DND-41 (cell line): ENCODE results near the gene FAAH.

Source experiments
- ATAC-seq: fragments of 200-7000 bp; cut with Tn5 transposase; 3 replicates; pipeline ENCODE4 v1.9.1; 2021; ENCODE audit warnings: low read depth; ENCODE audit not compliant: insufficient read depth
- DNase-seq: peaks from one replicate; pipeline ENCODE4 v3.0.0-alpha.2; 2020
- H2AFZ ChIP-seq: 2 replicates; pipeline ENCODE4 v1.6.0; 2012; ENCODE audit warnings: low read depth, low read length
- H3K27ac ChIP-seq: 2 replicates; pipeline ENCODE4 v1.5.1; 2012; ENCODE audit warnings: low read length, inconsistent platforms
- H3K27me3 ChIP-seq: fragments of 200-600 bp; sonication (generic); 2 replicates; pipeline ENCODE4 v1.6.0; 2012; ENCODE audit warnings: low read length, mild to moderate bottlenecking, inconsistent platforms; ENCODE audit not compliant: insufficient read depth, poor library complexity
- H3K36me3 ChIP-seq: 2 replicates; pipeline ENCODE4 v1.5.1; 2012; ENCODE audit warnings: low read length, inconsistent platforms; ENCODE audit not compliant: insufficient read depth
- H3K4me1 ChIP-seq: 2 replicates; pipeline ENCODE4 v1.5.1; 2012; ENCODE audit warnings: mild to moderate bottlenecking, low read length; ENCODE audit not compliant: insufficient read depth
- H3K4me2 ChIP-seq: 2 replicates; pipeline ENCODE4 v1.6.0; 2012; ENCODE audit warnings: mild to moderate bottlenecking, moderate library complexity, low read length, inconsistent platforms; ENCODE audit not compliant: insufficient read depth
- H3K4me3 ChIP-seq, 2 experiments: fragments of 200-600 bp in 1 of 2; shearing (Covaris generic) in 1 of 2; 2 replicates each; pipeline ENCODE4 v1.5.1; 2012 to 2016; ENCODE audit warnings: inconsistent platforms in 2 of 2, low read length in 2 of 2, mild to moderate bottlenecking in 2 of 2, low read depth in 1 of 2, moderate library complexity in 1 of 2
- H3K79me2 ChIP-seq: 2 replicates; pipeline ENCODE4 v1.6.0; 2012; ENCODE audit warnings: low read length, inconsistent platforms; ENCODE audit not compliant: insufficient read depth
- H3K9ac ChIP-seq: 2 replicates; pipeline ENCODE4 v1.6.0; 2012; ENCODE audit warnings: low read depth, mild to moderate bottlenecking, inconsistent platforms, low read length, moderate library complexity
- H3K9me3 ChIP-seq: 2 replicates; pipeline ENCODE4 v1.5.1; 2012; ENCODE audit warnings: low read length, moderate library complexity, mild to moderate bottlenecking, inconsistent platforms; ENCODE audit not compliant: insufficient read depth, severe bottlenecking
- H4K20me1 ChIP-seq: 2 replicates; pipeline ENCODE4 v1.6.0; 2012; ENCODE audit warnings: low read length; ENCODE audit not compliant: insufficient read depth
- CTCF ChIP-seq: IDR thresholded peaks from 2 replicates; pipeline ENCODE4 v1.5.1; 2012; ENCODE audit warnings: borderline replicate concordance, low read length, moderate library complexity, mild to moderate bottlenecking; ENCODE audit not compliant: poor library complexity, severe bottlenecking; ENCODE audit errors: extremely low read depth
- EZH2 ChIP-seq: IDR thresholded peaks from 3 replicates; pipeline ENCODE4 v1.6.1; 2012; ENCODE audit warnings: borderline replicate concordance, low read depth, mild to moderate bottlenecking, moderate library complexity, low read length, inconsistent platforms; ENCODE audit not compliant: severe bottlenecking

FAAH gene

GRCh38 chr1:46427541-46427940, 33.4 kb downstream of the FAAH start:
- Histone ChIP-seq H3K27ac (no peak overlapping the region), H4K20me1 (no peaks in the 10 kb centered on the region; the same call in 1 of the 2 replicates), H2AFZ (no peak overlapping the region), H3K79me2 (no peaks in the 10 kb centered on the region), H3K9me3 (no peaks in the 10 kb centered on the region), H3K27me3 (peaks cover 4% of the 10 kb centered on the region), H3K9ac (no peak overlapping the region), H3K36me3 (no peaks in the 10 kb centered on the region), H3K4me3 (no peak overlapping the region), H3K4me1 (no peaks in the 10 kb centered on the region), H3K4me2 (no peak overlapping the region)
- no peak for ATAC-seq
- TF ChIP-seq EZH2 = no peak
- no peak for TF ChIP-seq CTCF
- no peak for DNase-seq

GRCh38 chr1:46429436-46429835, 35.3 kb downstream of the FAAH start:
- TF ChIP-seq CTCF (no peak), EZH2 (no peak)

GRCh38 chr1:46431695-46432094, 37.6 kb downstream of the FAAH start:
- TF ChIP-seq EZH2 (no peak), CTCF (no peak)
- no peak for ATAC-seq

More at GRCh38 chr1:46429436-46429835, 35.3 kb downstream of the FAAH start:
- Histone ChIP-seq H3K27ac (no peak overlapping the region), H3K4me1 (no peaks in the 10 kb centered on the region), H3K4me2 (no peak overlapping the region), H3K9ac (no peak overlapping the region), H3K27me3 (peaks cover 4% of the 10 kb centered on the region), H3K4me3 (no peak overlapping the region), H3K9me3 (no peaks in the 10 kb centered on the region), H3K79me2 (no peaks in the 10 kb centered on the region), H3K36me3 (no peaks in the 10 kb centered on the region), H4K20me1 (no peaks in the 10 kb centered on the region; the same call in 1 of the 2 replicates), H2AFZ (no peak overlapping the region)
- DNase-seq (no peak), ATAC-seq (no peak)

GRCh38 chr1:46432781-46433327, 38.7 kb downstream of the FAAH start:
- no peaks in the 10 kb centered on the region for H3K36me3 ChIP-seq
- H2AFZ ChIP-seq = no peak overlapping the region
- H3K27ac ChIP-seq = no peak overlapping the region
- no peak for TF ChIP-seq CTCF
- no peak for TF ChIP-seq EZH2
- H4K20me1 ChIP-seq = no peaks in the 10 kb centered on the region; the same call in 1 of the 2 replicates
- no peak for DNase-seq
- no peak overlapping the region for H3K9ac ChIP-seq
- H3K27me3 ChIP-seq = peaks cover 4% of the 10 kb centered on the region
- H3K4me2 ChIP-seq = no peak overlapping the region
- H3K79me2 ChIP-seq = no peaks in the 10 kb centered on the region
- H3K9me3 ChIP-seq = no peaks in the 10 kb centered on the region
- ATAC-seq = no peak
- H3K4me1 ChIP-seq = no peaks in the 10 kb centered on the region
- no peak overlapping the region for H3K4me3 ChIP-seq

More at GRCh38 chr1:46431695-46432094, 37.6 kb downstream of the FAAH start:
- no peaks in the 10 kb centered on the region for H3K36me3 ChIP-seq
- no peaks in the 10 kb centered on the region for H3K79me2 ChIP-seq
- H3K9me3 ChIP-seq = no peaks in the 10 kb centered on the region
- H3K4me2 ChIP-seq = no peak overlapping the region
- no peaks in the 10 kb centered on the region; the same call in 1 of the 2 replicates for H4K20me1 ChIP-seq
- H3K4me3 ChIP-seq = no peak overlapping the region
- DNase-seq = no peak
- H3K9ac ChIP-seq = no peak overlapping the region
- no peak overlapping the region for H2AFZ ChIP-seq
- peaks cover 4% of the 10 kb centered on the region for H3K27me3 ChIP-seq
- H3K4me1 ChIP-seq = no peaks in the 10 kb centered on the region
- H3K27ac ChIP-seq = no peak overlapping the region
